Calu3 (cell line): Measurements from ENCODE around the gene SMC5. TPM values are rescaled to one million over a fixed set of nuclear protein-coding genes. Genes with fewer than 3 reads are reported as not detected.

Source experiments
- BruUV-seq: library from RNA; stranded (reverse); fragments of 400-500 nt; replicated peaks from 2 replicates; lab custom pipeline; 2021; lab: Mats Ljungman, UMichigan
- CTCF ChIA-PET: fragments of 300-600 bp; sonication (Branson Sonifier 250); formaldehyde crosslinking; loops from one replicate; lab custom pipeline; 2022; ENCODE audit warnings: antibody characterized with exemption; lab: Charles Lee
- DNase-seq: peaks from one replicate; pipeline ENCODE4 v3.0.0; 2022
- H3K27ac Mint-ChIP-seq: one replicate; pipeline ENCODE4 v1.8.0; 2022; ENCODE audit warnings: mixed read lengths; ENCODE audit not compliant: unreplicated experiment
- H3K27me3 Mint-ChIP-seq: one replicate; pipeline ENCODE4 v1.8.0; 2022; ENCODE audit warnings: mixed read lengths; ENCODE audit not compliant: unreplicated experiment
- H3K36me3 Mint-ChIP-seq: one replicate; pipeline ENCODE4 v1.8.0; 2022; ENCODE audit warnings: mild to moderate bottlenecking, moderate library complexity, mixed read lengths; ENCODE audit not compliant: insufficient read depth, unreplicated experiment
- H3K4me1 Mint-ChIP-seq: one replicate; pipeline ENCODE4 v1.8.0; 2022; ENCODE audit warnings: mild to moderate bottlenecking, low read depth, mixed read lengths; ENCODE audit not compliant: unreplicated experiment
- H3K4me3 Mint-ChIP-seq: one replicate; pipeline ENCODE4 v1.8.0; 2022; ENCODE audit warnings: mild to moderate bottlenecking, low read depth, moderate library complexity, mixed read lengths; ENCODE audit not compliant: unreplicated experiment
- H3K9me3 Mint-ChIP-seq: one replicate; pipeline ENCODE4 v1.8.0; 2022; ENCODE audit warnings: low read depth, mixed read lengths; ENCODE audit not compliant: unreplicated experiment
- CTCF ChIP-seq: fragments of 200-600 bp; IDR thresholded peaks from one replicate; pipeline ENCODE4 v1.8.0; 2022; ENCODE audit warnings: antibody characterized with exemption; ENCODE audit not compliant: unreplicated experiment
- intact Hi-C: fragments of 100-400 bp; cut with micrococcal nuclease; formaldehyde crosslinking; loops from one replicate; pipeline ENCODE4 v1.10.0; 2022; ENCODE audit not compliant: unreplicated experiment
- total RNA-seq: library from RNA; stranded (reverse); gene quantifications from 2 replicates; pipeline ENCODE4 v1.2.3, GENCODE V29; 2022

SMC5 gene
- total RNA-seq, 1 experiment from 2014 or later = 28.6 TPM

GRCh38 chr9:70404261-70404660 lies 145.5 kb downstream of the SMC5 start:
- Mint-ChIP-seq H3K4me1 (no peaks in the 10 kb centered on the region), H3K27me3 (no peaks in the 10 kb centered on the region), H3K27ac (no peak overlapping the region), H3K9me3 (no peaks in the 10 kb centered on the region), H3K36me3 (no peaks in the 10 kb centered on the region), H3K4me3 (no peak overlapping the region)
- no peak for DNase-seq
- TF ChIP-seq CTCF = no peak
- no TSS peak for BruUV-seq
- intact Hi-C loops = no loop called here
- CTCF ChIA-PET = no interaction called here

Other genes starting within 250 kb of the SMC5 start
- 0.26 and 0.29 TPM in 2 replicates for gene MAMDC2, start 215.1 kb upstream of the SMC5 start, total RNA-seq
- gene KLF9, start 155.7 kb downstream of the SMC5 start, total RNA-seq = 0.81 and 0.87 TPM in 2 replicates